Stimulated activated CD4-positive, alpha-beta T cell treated with anti-CD3 and anti-CD28 coated beads, Interleukin-2, amount 100 ng/mL, for 4 hours (primary cell): ENCODE measurements around the gene SLC22A7.
"Not testable (repeated sequence)": the region's sequence is repeated elsewhere in the genome, so short reads cannot be mapped to it uniquely, and the experiment has no call there.

Source experiments
- DNase-seq: peaks from one replicate; pipeline ENCODE4 v3.0.0-alpha.2; 2020; ENCODE audit warnings: low read depth

Gene SLC22A7

DNA sequence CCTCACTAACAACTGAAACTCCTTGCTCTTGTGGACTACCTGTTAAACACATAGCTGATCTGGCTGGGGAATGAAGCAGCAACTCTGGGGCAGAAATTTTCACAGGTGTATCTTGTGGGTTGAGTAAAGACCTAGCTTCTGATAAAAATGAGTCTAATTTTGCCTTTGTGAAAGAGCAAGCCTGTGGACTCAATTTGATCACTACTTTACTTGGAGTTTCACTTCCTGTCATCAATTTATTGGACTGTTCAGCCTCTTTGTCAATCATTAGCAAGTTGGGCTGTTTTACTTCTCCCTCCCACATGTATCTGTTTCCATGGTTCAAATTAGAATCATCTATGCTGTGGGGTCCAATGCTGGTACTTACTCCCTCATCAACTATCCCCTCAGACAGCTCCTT is 40.2 kb downstream of the SLC22A7 start:
- no peak for DNase-seq

DNA sequence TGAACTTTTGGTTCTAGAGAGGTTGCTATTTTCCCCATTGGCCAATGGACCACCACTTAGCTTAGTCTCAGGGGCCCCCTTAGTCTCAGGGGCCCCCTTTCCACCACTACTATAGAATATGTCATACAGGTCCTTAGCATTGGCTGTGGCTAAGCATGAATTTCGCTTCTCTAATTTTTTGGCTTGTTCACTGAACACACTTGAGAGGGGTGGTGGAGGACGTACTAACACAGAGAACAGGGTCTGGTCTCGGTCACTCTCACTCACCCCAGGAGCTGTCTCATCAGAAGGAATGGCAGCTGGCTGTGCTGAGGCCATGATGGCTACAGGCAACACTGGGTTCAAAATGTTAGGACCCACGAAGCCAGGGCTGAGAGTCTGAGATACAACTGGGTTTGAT is 41.1 kb downstream of the SLC22A7 start:
- no peak for DNase-seq

DNA sequence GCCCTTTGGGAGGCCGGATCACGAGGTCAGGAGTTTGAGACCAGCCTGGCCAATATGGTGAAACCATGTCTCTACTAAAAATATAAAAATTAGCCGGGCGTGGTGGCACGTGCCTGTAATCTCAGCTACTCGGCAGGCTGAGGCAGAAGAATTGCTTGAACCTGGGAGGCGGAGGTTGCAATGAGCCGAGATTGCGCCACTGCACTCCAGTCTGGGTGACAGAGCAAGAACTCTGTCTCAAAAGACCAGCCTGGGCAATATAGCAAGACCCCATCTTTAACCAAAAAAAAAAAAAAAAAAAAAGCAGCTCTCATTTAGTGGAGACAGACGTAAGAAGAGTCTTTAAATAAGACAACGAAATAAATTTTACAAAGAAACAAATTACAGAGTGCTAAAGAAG is 48.2 kb downstream of the SLC22A7 start:
- DNase-seq, result not testable (repeated sequence)

DNA sequence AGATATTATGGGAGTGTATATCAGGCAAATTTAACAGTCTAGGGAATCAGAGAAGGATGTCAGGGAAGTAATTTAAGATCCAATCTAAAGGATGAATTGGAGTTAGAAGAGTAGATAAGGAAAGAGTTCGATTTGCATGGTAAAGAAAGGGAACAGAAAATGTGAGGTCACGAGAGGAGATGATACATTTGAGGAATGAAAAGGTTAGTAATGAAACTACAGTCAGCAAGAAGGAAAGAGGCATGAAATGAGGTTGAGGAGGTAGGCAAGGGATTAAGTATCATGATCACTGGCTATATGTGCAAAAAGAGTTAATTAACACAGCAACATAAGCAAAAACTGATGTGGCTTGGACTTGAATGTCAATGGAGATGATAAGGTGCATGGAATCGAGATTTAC is 49.0 kb downstream of the SLC22A7 start:
- DNase-seq, result no peak

DNA sequence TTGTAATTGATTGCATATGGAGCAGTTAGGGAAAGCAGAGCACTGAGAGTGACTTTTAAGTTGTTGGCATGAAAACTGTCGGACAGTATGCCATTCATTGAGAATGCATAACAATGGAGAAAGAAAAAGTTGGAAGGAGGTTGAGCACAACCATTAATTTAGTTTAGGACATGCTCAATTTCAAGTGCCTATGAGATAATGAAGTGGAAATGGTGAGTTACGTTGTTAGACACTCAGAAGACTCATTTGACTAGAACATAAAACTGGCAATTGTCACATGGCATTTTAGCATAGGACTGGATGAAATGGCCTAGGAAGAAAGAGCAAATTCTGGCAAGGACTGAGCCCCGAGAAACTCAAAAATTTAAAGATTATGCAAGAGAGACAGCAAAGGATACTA is 49.4 kb downstream of the SLC22A7 start:
- no peak for DNase-seq

DNA sequence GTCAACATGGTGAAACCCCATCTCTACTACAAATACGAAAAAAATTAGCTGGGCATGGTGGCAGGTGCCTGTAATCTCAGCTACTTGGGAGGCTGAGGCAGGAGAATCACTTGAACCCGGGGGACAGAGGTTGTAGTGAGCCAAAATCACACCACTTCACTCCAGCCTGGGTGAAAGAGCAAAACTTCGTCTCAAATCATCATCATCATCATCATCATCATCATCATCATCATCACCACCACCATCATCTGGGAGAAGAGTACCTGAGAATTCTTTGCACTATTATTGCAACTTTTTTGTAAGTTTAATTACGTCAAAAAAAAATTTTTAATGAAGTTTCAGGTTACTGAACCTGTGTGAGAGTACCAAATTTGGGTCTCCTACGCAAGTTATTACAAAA is 53.9 kb downstream of the SLC22A7 start:
- DNase-seq, result not testable (repeated sequence)
